Fibroblast of peridontal ligament (primary cell): ENCODE results near the gene TTLL6.
"Not testable (repeated sequence)": the region's sequence is repeated elsewhere in the genome, so short reads cannot be mapped to it uniquely, and the experiment has no call there.

Experiments used
- DNase-seq: peaks from one replicate; pipeline ENCODE4 v3.0.0-alpha.2; 2010; ENCODE audit errors: extremely low read depth

Gene TTLL6

DNA sequence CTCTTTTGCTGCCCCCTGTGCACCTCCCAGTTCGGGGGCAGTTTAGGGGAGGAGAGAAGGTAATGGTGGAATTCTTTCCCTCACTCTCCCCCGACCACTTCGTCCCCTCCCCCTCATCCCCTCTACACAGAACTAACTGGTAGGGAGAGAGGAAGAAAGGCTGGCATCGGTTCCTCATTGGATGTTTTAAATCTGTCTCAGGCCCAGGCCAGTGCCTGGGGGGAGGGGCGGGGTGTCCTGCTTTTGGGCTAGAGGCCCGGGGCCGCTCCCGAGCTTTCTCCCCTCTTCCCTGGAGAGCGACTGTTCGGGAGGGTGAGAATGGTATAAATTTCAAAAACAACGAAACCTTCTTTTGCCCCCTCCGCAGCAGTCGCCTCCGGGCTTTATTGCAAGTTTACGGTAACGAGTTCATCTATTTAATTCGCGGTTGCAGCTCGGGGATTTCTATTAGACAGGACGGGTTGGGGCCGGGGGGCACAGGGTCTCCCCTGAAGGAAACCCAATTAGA, 94.1 kb downstream of the TTLL6 start, which contains the start of gene PRAC2:
Gene PRAC2 (plus strand): TSS at position 271 of the 508 bp plus-strand sequence. CDS start 1,226 bp downstream, outside the sequence.
- DNase-seq, result no peak

DNA sequence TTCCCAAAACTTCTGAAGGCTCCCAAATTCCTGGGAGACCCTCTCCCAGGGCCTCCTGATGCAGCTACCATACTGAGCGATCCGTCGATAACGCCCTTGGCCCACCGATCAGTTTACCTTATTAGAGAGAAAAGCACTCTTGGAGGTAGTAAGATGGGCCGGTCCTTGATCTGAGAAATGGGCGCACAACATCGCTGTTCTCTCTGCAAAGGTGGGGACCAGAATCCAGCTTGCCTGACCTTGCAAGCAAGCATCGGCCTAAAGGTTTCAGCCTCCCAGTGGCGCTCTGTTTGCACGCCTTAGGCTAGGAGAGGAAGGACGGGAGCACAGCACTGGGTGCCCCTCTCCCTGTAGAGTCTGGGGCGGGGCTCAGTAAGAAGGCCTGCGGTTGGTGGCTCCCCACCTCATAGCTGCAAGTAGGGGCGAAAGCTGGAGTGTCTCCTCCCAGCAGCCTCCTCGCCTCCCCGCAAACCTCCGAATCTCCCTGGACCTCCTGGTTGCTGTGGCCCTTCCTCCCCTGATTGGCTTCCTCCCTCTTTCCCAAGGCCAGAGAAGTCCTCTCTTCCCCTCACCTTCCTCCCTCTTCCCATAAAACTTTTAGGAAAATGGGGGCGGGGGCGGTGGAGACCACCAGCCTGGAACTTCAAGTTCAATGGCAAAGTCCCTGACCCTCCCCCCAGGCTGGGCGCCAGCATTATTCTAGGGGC, 94.7 kb downstream of the TTLL6 start, which contains the start of gene PRAC1:
Gene PRAC1 (minus strand): TSS at position 318 of the 707 bp plus-strand sequence. CDS start 126 bp downstream, at position 192.
- no peak for DNase-seq

DNA sequence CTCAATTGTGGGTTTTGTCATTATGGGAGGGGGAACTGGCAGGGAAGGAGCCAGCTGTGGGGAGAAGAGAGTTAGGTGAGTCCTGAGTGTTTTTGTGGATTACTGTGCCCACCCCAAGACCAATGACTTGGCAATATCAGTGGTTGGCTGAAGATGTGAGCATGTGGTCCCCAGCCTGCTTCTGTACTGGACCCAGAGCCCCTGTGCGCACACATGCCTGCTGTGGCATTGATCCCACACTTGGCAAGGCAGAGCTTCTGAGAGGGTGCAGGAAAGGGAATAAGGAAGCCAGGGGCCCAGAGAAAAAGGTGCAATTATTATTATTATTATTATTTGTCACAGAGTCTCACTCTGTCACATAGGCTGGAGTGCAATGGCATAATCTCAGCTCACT, 96.0 kb downstream of the TTLL6 start:
- DNase-seq, result no peak

DNA sequence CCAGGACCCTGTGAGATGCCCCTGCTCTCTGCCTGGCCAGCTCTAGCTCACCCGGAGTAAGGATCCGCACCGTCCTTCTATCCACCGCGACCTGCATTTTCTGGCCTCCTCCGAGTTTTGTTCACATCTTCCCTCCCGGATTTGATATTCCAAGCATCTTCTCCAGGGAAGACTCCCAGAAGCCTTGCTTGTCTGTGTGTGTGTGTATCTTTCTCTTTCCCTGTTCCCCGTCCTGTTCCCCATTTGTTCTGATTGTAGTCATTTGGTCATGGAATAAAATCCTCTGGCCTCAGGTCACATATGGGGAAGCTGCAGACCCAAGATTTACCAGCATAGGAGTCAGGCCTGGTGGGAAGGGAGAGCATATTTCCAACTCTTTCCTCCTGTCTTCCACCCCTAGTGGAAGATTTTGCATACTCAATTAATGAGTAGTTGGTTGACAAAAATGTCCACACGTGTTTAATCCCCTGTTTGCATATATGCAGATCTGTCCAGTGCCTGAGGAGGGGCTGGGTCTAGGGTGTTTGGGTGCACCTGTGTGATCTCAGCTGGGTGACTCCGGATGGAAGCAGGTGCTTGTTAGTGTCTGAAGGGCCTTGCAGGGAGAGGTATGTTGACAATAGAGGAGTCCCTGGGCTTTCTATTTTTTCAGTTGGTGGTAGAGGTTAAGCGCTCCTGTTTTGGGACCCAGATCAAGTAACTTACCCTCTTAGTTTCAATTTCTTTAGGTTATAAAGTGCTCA, 96.6 kb downstream of the TTLL6 start:
- DNase-seq, result no peak

DNA sequence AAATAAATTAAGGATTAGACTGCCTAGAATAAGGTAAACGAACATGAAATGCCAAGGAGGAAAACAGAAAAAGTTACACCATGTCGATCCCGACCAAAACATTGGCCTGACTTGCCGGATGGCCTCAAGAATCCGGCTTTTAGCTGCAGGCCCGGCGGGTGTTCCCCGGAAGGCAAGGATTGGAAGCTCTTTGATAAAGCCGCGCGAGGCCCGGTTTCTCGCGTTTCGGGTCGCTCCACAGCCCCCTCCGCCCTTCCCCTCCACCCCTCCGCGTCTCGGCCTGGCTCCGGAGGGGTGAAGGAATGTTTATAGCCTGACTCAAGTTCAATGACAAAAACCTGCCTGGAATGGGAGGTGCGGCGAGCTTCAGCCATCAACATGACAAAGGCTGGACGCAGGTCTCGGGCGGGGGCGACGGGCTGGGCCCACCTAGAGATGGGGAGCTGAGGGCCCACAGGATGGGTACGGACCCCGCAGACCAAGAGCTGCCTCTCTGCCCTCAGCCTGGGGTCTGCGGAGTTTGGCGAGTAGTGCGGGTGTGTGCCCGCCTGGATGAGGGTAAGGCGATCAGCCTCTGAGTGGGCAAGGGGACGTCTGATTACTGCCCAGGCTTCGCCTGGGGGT, 97.3 kb downstream of the TTLL6 start:
- no peak for DNase-seq

DNA sequence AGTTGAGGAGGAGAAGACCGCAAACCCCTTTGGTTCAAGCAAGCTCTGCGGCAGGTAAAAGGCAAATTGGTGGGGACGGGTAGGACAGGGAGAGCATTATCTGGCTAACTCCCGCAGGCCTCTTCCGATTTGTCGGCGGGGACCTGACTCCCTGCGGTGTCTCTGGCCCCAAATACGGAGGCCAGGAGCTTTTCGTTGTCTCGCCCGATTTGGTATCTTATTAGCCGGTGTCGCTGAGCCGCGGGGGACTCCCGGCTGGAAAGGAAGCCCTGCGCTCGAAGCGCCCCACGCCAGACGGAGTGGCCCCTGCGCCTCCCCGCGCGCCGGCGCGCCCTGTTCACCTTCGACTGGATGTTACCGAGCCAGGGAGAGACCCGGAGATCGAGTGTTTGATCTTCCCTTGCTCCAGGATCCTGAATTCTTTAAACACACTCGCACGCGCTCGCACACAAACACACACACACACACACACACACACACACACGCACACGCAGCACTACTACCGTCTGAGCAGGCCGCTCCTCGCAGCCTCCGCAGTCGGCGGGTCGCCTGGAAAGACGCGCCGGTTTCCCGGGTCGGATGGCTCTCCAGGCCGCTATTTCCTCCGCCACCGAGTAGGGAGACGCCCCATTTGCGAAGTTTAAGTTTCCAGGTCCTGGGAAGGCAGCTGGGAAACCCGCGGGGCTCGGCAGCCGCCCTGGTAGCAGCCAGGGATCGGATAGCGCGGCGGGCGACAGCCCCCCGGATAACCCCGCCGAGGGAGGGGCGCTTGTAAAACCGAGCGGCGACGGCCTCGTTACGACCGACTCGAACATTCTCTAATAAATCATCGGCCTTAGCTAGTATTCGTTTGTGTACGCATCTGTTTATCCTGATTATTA, 98.0 kb downstream of the TTLL6 start:
- DNase-seq, result no peak

DNA sequence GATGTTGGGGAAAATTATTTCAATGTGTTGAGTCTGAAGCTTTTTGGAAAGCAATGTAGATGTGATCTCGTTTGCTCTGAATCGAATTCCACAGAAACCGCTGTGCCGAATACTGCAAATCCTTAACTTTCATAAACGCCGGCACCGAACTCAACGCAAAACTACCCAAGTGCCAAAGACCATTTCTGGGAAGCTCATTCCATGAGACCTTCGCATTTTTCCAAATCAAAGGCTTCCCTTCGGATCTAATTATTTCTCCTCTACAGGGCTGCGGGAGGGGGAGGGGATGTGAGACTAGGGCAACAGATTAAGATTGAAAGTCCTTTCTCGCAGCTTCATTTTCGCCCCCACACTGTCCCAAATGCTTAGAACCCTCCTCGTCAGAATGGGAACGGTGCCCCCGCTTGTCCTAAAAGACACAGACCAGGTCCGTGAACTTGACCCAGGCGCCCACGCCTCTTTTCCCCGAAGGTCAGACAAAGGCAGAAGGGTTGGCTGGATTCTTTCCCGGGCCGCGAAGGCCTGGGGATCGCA, 98.7 kb downstream of the TTLL6 start:
- DNase-seq, result no peak

DNA sequence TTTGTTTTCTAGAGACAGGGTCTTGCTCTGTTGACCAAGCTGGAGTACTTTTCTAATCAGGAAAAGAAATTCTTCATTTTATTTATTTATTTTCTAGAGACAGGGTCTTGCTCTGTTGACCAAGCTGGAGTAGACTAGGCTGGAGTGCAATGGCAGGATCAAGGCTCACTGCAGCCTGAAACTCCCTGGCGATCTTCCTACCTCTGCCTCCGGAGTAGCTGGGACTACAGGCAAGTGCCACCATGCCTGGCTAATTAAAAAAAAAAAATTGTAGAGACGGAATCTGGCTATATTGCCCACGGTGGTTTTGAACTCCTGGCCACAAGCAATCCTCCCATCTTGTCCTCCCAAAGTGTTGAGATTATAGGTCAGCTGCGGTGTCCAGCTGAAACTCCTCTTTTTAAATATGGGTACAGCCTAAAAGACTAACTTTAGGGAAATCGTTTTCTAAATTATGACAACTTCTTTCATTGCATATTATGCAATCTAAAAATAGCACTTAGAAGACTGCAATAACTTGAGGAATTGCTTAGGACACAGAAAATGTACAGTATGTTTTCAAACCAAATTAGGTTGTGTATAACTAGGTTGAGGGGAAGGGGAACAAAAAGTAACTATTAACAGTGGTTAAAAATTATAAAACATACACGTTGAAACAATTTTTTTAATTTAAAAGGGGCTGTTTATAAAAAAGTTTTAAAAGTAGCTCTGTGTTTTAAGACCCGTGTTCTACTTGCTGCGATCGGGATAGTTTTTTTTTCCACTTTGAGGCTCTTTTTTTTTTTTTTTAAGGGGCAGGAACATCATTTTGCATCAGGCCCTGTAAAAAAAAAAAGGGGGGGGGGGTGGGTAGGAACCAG, 99.4 kb downstream of the TTLL6 start:
- DNase-seq, result no peak

DNA sequence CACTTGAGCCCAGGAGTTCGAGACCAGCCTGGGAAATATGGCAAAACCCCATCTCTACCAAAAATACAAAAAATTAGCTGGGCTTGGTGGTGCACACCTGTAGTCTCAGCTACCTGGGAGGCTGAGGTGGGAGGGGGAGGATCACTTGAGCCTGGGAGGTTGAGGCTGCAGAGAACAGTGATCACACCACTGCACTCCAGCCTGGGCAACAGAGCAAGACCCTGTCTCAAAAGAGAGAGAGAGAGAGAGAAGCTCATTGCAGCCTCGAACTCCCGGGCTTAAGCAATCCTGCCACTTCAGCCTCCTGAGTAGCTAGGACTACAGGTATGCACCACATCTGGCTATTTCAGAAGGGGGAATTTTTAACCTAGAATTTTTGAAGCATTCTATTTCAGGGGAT, 100.5 kb downstream of the TTLL6 start:
- not testable (repeated sequence) for DNase-seq

DNA sequence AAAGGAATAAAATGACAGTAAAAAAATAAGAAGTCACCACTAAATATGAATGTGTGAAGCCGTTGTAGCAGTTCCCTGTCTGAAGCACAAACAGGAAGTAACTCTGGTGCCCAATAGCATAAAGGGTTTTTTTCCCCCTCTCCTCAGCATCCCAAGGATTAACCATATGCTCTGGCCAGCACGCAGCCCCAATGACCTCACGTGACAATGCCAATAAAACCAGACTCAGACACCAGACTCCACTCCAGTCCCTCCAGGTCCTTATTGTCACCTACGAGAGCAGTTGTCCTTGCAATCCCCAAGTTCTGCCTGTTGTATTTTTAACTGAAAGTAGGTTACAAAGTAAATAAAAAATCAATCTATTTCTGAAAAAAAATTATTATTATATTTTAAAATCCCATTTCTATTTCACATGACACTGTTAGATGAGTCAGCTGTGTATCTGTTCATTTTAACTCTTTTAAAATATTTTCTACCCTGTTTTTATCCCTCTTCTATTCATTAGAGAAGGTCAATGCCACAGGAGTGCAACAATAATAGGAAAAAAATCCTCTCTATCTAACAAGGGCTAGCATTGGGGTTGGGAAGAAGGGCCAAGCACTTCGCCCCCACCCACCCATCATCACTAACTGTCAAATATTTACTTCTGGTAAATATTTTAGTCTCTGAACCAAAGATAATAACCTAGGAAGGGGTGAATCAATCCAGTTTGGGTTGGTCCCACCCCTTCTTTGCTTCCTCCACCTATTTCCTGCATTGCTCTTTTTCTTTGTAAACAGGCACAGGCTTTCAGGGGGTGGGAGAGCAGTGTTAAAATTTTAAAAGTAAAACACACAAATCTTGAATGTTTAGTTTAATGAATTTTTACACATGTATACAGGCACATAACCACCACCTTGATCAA, 101.3 kb downstream of the TTLL6 start:
- DNase-seq, result no peak
